ENCODE results near the gene TBC1D21. TPM values are rescaled to one million over a fixed set of nuclear protein-coding genes. Genes with fewer than 3 reads are reported as not detected.

Gene TBC1D21
- total RNA-seq (2021; fragmentation: NEBNext Ultra II Directional; extraction: Animal tissue kit (Norgen Biotek cat#: 25700)), result not detected
- long read RNA-seq, result 0 reads

- DNase-seq, result no peak
- H3K4me1 Mint-ChIP-seq (ENCODE audit: low read depth), result peaks cover 32% of the 10 kb centered on the region
- H3K4me3 Mint-ChIP-seq, result no peak within 1 kb of the TSS
- H3K27me3 Mint-ChIP-seq (ENCODE audit: insufficient read depth), result peaks cover 23% of the 10 kb centered on the region
- H3K27ac Mint-ChIP-seq, result no peak within 1 kb of the TSS
- TF ChIP-seq CTCF (IDR thresholded peaks at IDR 0.05), result no peak
- no peaks in the 10 kb centered on the region for H3K9me3 Mint-ChIP-seq
- H3K36me3 Mint-ChIP-seq (ENCODE audit: low read depth), result no peaks in the 10 kb centered on the region
Observed at GRCh38 chr15:73873456-73873855, at the start of gene TBC1D21. TSS of gene TBC1D21 (plus strand) at chr15:73873564. CDS start at chr15:73873710, 146 bp downstream.

DNA sequence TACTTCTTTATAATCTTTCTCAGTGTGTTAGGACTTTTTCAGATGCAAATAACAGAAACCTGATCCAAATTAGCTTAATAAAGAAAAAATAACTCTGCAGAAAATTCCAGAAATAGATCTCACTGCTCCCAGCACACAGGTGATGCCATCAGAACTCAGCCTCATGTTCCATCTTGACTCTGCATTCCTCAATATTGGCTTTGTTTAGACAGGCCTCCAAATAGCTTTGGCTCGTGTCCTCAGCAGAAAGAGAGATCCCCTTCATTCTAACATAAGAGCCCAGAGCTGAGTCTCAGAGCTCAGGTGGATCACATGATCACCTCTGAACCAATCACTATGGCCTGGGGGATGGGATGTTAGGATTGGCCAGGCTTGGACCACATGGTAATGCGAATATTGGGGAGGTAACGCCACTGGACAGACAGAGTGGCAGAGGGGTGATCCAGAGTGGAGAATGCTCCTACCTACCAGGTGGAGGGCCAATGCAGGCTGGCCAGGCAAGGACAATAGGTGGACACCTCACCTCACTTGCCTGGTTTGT, 46.6 kb upstream of the TBC1D21 start:
- no peaks in the 10 kb centered on the region for H3K9me3 Mint-ChIP-seq
- H3K27me3 Mint-ChIP-seq (ENCODE audit: insufficient read depth), result peaks cover 23% of the 10 kb centered on the region
- no peaks in the 10 kb centered on the region for H3K36me3 Mint-ChIP-seq (ENCODE audit: low read depth)
- no peak overlapping the region for H3K4me3 Mint-ChIP-seq
- TF ChIP-seq CTCF (IDR thresholded peaks at IDR 0.05), result no peak
- DNase-seq, result no peak
- no peaks in the 10 kb centered on the region for H3K4me1 Mint-ChIP-seq (ENCODE audit: low read depth)
- H3K27ac Mint-ChIP-seq, result no peak overlapping the region

- H3K27ac Mint-ChIP-seq, result no peak overlapping the region
- H3K4me3 Mint-ChIP-seq, result no peak overlapping the region
- no peaks in the 10 kb centered on the region for H3K4me1 Mint-ChIP-seq (ENCODE audit: low read depth)
- H3K36me3 Mint-ChIP-seq (ENCODE audit: low read depth), result no peaks in the 10 kb centered on the region
- DNase-seq, result no peak
- H3K9me3 Mint-ChIP-seq, result no peaks in the 10 kb centered on the region
- no peak for TF ChIP-seq CTCF (IDR thresholded peaks at IDR 0.05)
- H3K27me3 Mint-ChIP-seq (ENCODE audit: insufficient read depth), result peaks cover 33% of the 10 kb centered on the region
Observed at GRCh38 chr15:73829523-73829922, 43.8 kb upstream of the TBC1D21 start.

DNA sequence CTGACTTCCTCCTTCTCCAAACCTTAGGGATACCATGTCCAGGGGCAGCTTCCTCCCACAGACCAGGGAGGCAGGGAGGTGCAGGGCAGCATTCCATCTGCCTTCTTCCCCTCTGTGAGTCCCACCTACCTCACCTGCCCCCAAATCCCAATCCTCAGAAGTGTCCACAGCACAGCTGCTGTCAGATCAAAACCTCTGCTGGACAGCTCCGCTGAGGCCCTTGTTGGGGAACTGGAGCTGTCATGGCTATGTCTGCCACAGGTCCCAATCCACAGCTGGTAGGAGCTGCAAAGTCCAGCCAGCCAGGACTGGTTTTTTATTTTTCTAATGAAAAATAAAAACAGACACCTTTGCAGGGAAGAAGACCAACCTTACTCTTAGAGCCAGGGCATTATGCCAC, 40.7 kb upstream of the TBC1D21 start:
- Mint-ChIP-seq H3K27ac (no peak overlapping the region), H3K36me3 (ENCODE audit: low read depth) (no peaks in the 10 kb centered on the region), H3K4me1 (ENCODE audit: low read depth) (no peaks in the 10 kb centered on the region), H3K4me3 (no peak overlapping the region), H3K27me3 (ENCODE audit: insufficient read depth) (peaks cover 54% of the 10 kb centered on the region), H3K9me3 (no peaks in the 10 kb centered on the region)
- DNase-seq, result no peak
- TF ChIP-seq CTCF (IDR thresholded peaks at IDR 0.05), result no peak

- DNase-seq, result no peak
- peaks cover 56% of the 10 kb centered on the region for H3K27me3 Mint-ChIP-seq (ENCODE audit: insufficient read depth)
- H3K4me3 Mint-ChIP-seq, result no peak overlapping the region
- H3K4me1 Mint-ChIP-seq (ENCODE audit: low read depth), result no peaks in the 10 kb centered on the region
- no peak for TF ChIP-seq CTCF (IDR thresholded peaks at IDR 0.05)
- no peaks in the 10 kb centered on the region for H3K36me3 Mint-ChIP-seq (ENCODE audit: low read depth)
- H3K9me3 Mint-ChIP-seq, result no peaks in the 10 kb centered on the region
- no peak overlapping the region for H3K27ac Mint-ChIP-seq
Observed at GRCh38 chr15:73836845-73837244, 36.5 kb upstream of the TBC1D21 start.
